HG03060 (cell line): ENCODE measurements around the gene PAX1.

ENCODE experiments used
- ATAC-seq: cut with Tn5 transposase; IDR thresholded peaks from one replicate; pipeline ENCODE4 v1.9.1; 2021; ENCODE audit warnings: low read depth, moderate number of reproducible peaks; ENCODE audit not compliant: unreplicated experiment

The PAX1 gene

GRCh38 chr20:21702553-21703470 lies 2.7 kb upstream of the PAX1 start:
- ATAC-seq = no peak

GRCh38 chr20:21703717-21704407 lies 1.6 kb upstream of the PAX1 start:
- no peak for ATAC-seq

- no peak for ATAC-seq
These were observed 767 bp upstream of the PAX1 start for GRCh38 chr20:21704408-21705385.

- ATAC-seq = no peak
These were observed 1.1 kb downstream of the PAX1 start for GRCh38 chr20:21706261-21707195.

- no peak for ATAC-seq
These were observed 1.8 kb downstream of the PAX1 start for GRCh38 chr20:21707267-21707666.

- no peak for ATAC-seq
These were observed 2.7 kb downstream of the PAX1 start for GRCh38 chr20:21707999-21708737.

- no peak for ATAC-seq
These were observed 3.5 kb downstream of the PAX1 start for GRCh38 chr20:21708738-21709534.

- ATAC-seq = no peak
These were observed 4.1 kb downstream of the PAX1 start for GRCh38 chr20:21709535-21709904.

- no peak for ATAC-seq
These were observed 4.9 kb downstream of the PAX1 start for GRCh38 chr20:21710341-21710740.

GRCh38 chr20:21710863-21711431 lies 5.5 kb downstream of the PAX1 start:
- no peak for ATAC-seq

GRCh38 chr20:21712443-21713059 lies 7.1 kb downstream of the PAX1 start:
- ATAC-seq = no peak

GRCh38 chr20:21713470-21713869 lies 8.0 kb downstream of the PAX1 start:
- no peak for ATAC-seq

GRCh38 chr20:21713901-21714296 lies 8.4 kb downstream of the PAX1 start:
- no peak for ATAC-seq

GRCh38 chr20:21714297-21715192 lies 9.1 kb downstream of the PAX1 start:
- no peak for ATAC-seq

GRCh38 chr20:21715193-21715881 lies 9.9 kb downstream of the PAX1 start:
- ATAC-seq = no peak
